Ishikawa (cell line): ENCODE measurements around the gene ASB1.

Experiments used
- CEBPB ChIP-seq: IDR thresholded peaks from 2 replicates; pipeline ENCODE4 v1.6.1; 2012
- CREB1 ChIP-seq: IDR thresholded peaks from 2 replicates; pipeline ENCODE4 v1.6.1; 2012; ENCODE audit warnings: low read depth
- EP300 ChIP-seq: IDR thresholded peaks from 2 replicates; pipeline ENCODE4 v1.6.1; 2012; ENCODE audit warnings: borderline replicate concordance
- FOXM1 ChIP-seq: IDR thresholded peaks from 2 replicates; pipeline ENCODE4 v1.6.1; 2012; ENCODE audit warnings: low read depth, borderline replicate concordance
- RAD21 ChIP-seq: IDR thresholded peaks from 2 replicates; pipeline ENCODE4 v1.6.1; 2012; ENCODE audit warnings: low read depth
- TEAD4 ChIP-seq: IDR thresholded peaks from 2 replicates; pipeline ENCODE4 v1.6.1; 2012
- YY1 ChIP-seq: IDR thresholded peaks from 2 replicates; pipeline ENCODE4 v1.6.1; 2012; ENCODE audit warnings: low read depth
- ZBTB7A ChIP-seq: IDR thresholded peaks from 2 replicates; pipeline ENCODE4 v1.6.1; 2012; ENCODE audit warnings: low read depth
- TF ChIP-seq, protein P1 (sequence below): IDR thresholded peaks from 2 replicates; pipeline ENCODE4 v1.6.1; 2012; ENCODE audit warnings: low read depth, mild to moderate bottlenecking
- TF ChIP-seq, protein P2 (sequence below): IDR thresholded peaks from 2 replicates; pipeline ENCODE4 v1.6.1; 2012

DNA sequence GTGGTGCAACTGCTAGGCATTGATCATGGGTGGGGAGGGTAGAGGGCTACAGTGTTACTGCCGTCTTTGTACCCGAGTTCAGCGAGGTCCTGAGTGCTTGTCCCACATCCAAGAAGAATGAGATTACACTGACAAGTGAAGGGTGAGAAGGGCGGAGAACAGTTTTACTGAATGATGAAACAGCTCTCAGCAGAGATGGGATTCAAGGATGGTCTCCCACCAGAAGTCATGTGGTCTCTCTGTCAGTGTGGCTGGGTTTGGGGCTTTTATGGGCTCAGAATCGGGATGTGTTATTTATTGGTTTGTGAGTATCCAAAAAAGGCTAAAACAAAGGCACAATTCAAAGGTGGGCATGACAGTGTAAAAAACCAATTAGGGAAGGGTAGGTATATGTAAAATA lies 10.8 kb upstream of the ASB1 start:
- TF ChIP-seq ZBTB7A = no peak
- TF ChIP-seq, protein P1, sequence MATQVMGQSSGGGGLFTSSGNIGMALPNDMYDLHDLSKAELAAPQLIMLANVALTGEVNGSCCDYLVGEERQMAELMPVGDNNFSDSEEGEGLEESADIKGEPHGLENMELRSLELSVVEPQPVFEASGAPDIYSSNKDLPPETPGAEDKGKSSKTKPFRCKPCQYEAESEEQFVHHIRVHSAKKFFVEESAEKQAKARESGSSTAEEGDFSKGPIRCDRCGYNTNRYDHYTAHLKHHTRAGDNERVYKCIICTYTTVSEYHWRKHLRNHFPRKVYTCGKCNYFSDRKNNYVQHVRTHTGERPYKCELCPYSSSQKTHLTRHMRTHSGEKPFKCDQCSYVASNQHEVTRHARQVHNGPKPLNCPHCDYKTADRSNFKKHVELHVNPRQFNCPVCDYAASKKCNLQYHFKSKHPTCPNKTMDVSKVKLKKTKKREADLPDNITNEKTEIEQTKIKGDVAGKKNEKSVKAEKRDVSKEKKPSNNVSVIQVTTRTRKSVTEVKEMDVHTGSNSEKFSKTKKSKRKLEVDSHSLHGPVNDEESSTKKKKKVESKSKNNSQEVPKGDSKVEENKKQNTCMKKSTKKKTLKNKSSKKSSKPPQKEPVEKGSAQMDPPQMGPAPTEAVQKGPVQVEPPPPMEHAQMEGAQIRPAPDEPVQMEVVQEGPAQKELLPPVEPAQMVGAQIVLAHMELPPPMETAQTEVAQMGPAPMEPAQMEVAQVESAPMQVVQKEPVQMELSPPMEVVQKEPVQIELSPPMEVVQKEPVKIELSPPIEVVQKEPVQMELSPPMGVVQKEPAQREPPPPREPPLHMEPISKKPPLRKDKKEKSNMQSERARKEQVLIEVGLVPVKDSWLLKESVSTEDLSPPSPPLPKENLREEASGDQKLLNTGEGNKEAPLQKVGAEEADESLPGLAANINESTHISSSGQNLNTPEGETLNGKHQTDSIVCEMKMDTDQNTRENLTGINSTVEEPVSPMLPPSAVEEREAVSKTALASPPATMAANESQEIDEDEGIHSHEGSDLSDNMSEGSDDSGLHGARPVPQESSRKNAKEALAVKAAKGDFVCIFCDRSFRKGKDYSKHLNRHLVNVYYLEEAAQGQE = no peak
- no peak for TF ChIP-seq FOXM1
- TF ChIP-seq EP300 = no peak
- TF ChIP-seq, protein P2, sequence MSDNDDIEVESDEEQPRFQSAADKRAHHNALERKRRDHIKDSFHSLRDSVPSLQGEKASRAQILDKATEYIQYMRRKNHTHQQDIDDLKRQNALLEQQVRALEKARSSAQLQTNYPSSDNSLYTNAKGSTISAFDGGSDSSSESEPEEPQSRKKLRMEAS = no peak
- TF ChIP-seq RAD21 = no peak
- no peak for TF ChIP-seq YY1
- no peak for TF ChIP-seq CREB1
- no peak for TF ChIP-seq TEAD4
- no peak for TF ChIP-seq CEBPB
